MG63 (cell line): ENCODE results near the gene ACAA2. TPM values are rescaled to one million over a fixed set of nuclear protein-coding genes. Genes with fewer than 3 reads are reported as not detected.
A peak's percentile ranks its signal among the peaks of the same experiment; 100 is the strongest.
"Not testable (repeated sequence)": the region's sequence is repeated elsewhere in the genome, so short reads cannot be mapped to it uniquely, and the experiment has no call there.

ENCODE experiments used
- DNase-seq: peaks from one replicate; pipeline ENCODE4 v3.0.0-alpha.2; 2020
- H3K27me3 ChIP-seq: fragments of 250-450 bp; sonication (Bioruptor Pico); 2 replicates; pipeline ENCODE4 v1.5.1; 2020; ENCODE audit warnings: mild to moderate bottlenecking, moderate library complexity
- H3K36me3 ChIP-seq: fragments of 250-450 bp; sonication (Bioruptor Pico); 2 replicates; pipeline ENCODE4 v1.5.1; 2020; ENCODE audit warnings: mild to moderate bottlenecking, moderate library complexity
- H3K4me3 ChIP-seq: fragments of 250-450 bp; sonication (Bioruptor Pico); 2 replicates; pipeline ENCODE4 v1.5.1; 2020; ENCODE audit warnings: mild to moderate bottlenecking, moderate library complexity
- H3K9me3 ChIP-seq: fragments of 250-450 bp; sonication (Bioruptor Pico); 2 replicates; pipeline ENCODE4 v1.5.1; 2020; ENCODE audit warnings: mild to moderate bottlenecking, moderate library complexity
- total RNA-seq: library from RNA; depleted of rRNA; stranded (reverse); fragments of >200 nt; shearing (Covaris generic); gene quantifications from 2 replicates; pipeline ENCODE4 v1.2.3, GENCODE V29; 2014; ENCODE audit warnings: low replicate concordance

ACAA2 gene
- total RNA-seq, 1 experiment from 2014 or later = 109 TPM

DNA sequence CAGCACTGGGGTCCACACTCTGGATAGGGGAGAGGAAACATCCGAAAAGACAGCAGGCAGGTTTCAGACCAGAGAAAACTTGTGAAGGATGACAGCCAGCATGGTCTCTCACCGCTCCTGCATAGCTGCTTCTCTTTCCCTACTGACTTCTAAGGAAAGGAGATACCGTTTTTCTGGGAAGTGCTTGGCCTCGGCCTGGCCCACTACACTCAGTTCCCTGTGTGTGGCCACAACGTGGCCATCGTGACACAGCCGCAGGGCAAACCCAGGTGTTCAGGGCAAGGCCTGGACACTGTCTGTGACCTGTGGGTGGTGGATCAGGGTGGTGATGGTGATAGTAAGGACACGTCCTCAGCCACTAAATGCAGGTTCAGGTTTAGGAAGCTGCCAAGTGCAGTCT is 34.2 kb upstream of the ACAA2 start:
- Histone ChIP-seq H3K27me3 (no peaks in the 10 kb centered on the region), H3K4me3 (no peak overlapping the region), H3K9me3 (no peaks in the 10 kb centered on the region), H3K36me3 (no peaks in the 10 kb centered on the region)
- no peak for DNase-seq

DNA sequence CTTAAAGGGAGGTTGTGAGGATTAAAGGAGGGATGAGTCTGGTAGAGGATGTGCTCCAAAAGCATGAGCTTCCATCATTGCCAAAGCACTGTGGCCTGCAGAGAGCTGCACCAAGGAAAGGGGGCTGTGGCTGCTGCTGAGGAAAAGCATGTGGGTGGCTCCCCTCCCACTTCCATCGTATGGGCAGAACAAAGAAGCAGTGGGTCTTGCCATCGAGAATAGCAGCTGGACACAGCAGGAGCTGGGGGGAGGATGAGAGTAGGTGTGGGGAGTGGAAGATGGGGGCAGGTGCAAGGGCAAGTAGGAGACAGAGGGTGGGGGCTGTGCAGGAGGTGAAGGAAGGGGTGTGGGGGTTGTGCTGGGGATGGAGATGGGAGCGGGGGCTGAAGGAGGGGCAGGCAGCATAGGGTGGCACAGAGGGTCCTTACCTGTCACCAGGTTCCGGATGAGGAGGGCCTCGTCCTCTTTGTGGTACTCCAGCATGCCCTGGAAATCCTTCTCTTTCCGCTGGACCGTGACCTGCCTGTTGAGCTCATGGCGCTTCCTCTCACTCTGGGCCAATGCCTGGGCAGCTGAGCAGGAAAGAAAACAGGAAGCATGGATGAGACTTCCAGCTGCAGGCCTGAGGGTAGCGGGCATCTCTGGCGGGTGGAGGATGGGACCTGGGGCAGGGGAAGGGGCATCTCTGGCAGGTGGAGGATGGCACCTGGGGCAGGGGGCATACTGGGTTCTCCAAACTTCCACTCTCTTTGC is 33.6 kb upstream of the ACAA2 start:
- Histone ChIP-seq H3K27me3 (no peaks in the 10 kb centered on the region), H3K9me3 (no peaks in the 10 kb centered on the region), H3K4me3 (no peak overlapping the region), H3K36me3 (no peaks in the 10 kb centered on the region)
- no peak for DNase-seq

DNA sequence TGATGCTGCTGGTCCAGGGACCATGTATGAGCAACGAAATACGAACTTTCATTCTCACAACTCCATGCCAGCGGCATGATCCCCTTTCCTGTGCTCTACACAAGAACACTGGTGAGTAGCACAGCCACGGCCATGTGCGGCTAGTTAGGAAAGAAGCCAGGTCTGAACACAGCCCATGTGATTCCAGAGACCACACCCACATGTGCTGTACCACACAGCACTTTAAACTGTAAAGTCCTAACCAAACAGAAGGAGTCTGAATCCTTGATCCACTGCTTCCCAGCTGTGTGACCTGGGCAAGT is 33.0 kb upstream of the ACAA2 start:
- H3K4me3 ChIP-seq = no peak overlapping the region
- H3K9me3 ChIP-seq = no peaks in the 10 kb centered on the region
- peak; percentile 28 for DNase-seq
- no peaks in the 10 kb centered on the region for H3K27me3 ChIP-seq
- H3K36me3 ChIP-seq = no peaks in the 10 kb centered on the region

DNA sequence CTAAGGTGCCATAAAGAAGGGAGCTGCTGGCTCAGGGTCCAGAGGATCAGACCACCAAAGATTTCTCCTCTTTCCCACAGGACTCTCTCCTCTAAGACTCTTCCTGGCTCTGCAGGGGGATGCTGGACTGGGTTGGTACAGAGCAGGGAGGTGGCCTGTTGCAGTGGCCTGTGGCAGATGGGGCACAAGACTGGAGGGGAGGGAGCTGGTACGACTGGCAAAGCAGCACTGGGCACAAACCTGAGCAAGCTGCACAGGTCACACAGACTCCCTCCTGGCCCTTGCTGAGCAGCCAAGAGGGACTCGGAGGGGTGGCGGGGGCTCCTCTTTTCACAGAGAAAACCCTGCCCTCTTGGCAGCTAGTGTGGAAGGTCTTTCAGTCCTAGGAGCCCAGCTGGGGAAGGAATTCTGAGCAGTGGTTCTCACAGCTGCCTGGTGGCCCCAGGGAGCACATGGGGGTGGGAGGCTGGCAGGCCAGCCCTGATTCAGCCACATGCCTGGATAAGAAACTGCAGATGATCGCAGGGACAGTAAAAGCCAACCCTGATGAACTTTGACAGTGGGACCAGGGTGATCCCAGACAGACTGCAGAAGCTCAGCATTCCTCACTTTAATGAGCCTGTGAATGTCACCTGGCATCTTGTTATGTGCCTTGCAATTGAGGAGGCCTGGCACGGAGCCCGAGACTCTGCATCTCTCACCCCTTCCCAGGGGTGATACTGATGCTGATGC is 32.5 kb upstream of the ACAA2 start:
- H3K27me3 ChIP-seq = no peaks in the 10 kb centered on the region
- H3K4me3 ChIP-seq = no peak overlapping the region
- H3K36me3 ChIP-seq = no peaks in the 10 kb centered on the region
- H3K9me3 ChIP-seq = no peaks in the 10 kb centered on the region
- no peak for DNase-seq

DNA sequence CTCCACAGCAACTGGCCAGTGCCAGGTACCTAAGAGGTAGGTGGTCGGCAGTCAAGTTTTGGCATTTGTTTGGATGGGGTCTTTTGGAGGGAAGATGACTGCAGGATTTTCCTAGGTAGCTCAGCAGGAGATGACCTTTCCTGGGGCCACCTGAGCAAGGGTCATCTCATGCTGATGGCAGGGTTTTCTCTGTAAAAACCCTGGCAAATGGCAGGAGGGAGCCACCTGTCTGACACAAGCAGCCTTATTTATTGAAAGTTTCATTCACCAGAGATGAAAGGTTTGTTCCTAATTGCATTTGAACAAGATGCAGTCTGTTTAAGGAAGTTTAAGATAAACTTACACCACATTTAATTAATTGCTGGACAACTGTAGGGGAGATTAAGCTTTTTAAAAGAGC is 31.6 kb upstream of the ACAA2 start:
- no peak for DNase-seq
- Histone ChIP-seq H3K27me3 (no peaks in the 10 kb centered on the region), H3K9me3 (no peaks in the 10 kb centered on the region), H3K4me3 (no peak overlapping the region), H3K36me3 (no peaks in the 10 kb centered on the region)

DNA sequence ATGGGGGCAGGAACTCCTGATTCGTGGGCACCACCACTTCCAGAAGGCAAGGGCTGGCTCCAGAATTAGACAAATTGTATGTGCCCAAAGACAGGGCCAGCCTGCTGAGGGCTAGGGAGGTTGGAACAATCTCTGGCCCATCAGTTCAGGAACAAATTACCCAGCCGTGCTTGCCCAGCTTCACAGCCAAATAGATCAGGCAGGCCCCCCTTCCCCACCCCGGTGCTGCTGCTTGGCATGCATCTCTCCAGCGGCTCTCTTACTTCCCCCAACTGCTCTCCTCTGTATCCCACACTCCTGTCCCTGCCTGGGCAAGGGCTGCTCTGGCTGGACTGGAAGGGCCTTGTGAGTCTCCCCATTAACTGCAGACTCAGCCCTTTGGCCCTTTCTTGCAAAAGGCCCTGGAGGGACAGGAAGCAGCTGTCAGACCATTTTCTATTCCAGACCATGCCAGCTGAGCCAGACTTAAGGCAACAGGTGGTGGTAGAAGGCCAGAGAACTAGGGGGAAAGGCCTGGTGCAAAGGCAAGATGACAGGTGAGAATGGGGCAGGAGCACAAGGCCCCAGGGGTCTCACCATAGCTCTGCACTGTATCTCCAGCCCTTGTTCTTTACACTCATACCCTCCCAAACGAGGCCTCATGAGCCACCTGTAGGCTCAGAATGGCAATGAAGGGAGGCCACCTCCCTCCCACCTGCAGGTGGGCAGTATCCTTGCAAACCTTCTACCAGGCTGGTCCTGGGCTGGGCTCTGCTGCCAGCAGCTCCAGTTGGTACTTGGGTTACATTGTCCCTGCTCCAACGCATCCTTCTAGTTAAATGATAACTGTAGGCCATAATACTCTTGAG is 30.7 kb upstream of the ACAA2 start:
- Histone ChIP-seq H3K4me3 (no peak overlapping the region), H3K36me3 (no peaks in the 10 kb centered on the region), H3K9me3 (no peaks in the 10 kb centered on the region), H3K27me3 (no peaks in the 10 kb centered on the region)
- DNase-seq = no peak

DNA sequence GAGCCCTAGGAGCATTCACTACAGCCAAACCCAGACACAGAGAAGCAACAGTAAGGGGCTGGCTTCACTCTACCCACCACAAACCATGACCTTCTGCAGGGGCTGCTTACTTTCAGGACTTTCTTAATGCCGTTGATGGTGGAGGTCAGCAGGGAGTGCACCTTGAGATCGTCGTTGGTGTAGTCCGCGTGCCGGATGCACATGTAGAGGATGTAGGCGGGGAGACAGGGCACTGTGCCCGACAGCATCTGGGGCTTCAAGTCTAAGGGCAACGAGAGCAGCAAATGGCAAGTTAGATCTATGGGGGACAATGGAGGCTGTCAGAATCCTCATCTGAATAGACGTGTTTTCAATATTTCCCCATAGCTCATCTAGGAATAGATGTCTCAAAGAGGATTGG is 29.8 kb upstream of the ACAA2 start:
- Histone ChIP-seq H3K27me3 (no peaks in the 10 kb centered on the region), H3K9me3 (no peaks in the 10 kb centered on the region), H3K36me3 (no peaks in the 10 kb centered on the region), H3K4me3 (no peak overlapping the region)
- DNase-seq = no peak

DNA sequence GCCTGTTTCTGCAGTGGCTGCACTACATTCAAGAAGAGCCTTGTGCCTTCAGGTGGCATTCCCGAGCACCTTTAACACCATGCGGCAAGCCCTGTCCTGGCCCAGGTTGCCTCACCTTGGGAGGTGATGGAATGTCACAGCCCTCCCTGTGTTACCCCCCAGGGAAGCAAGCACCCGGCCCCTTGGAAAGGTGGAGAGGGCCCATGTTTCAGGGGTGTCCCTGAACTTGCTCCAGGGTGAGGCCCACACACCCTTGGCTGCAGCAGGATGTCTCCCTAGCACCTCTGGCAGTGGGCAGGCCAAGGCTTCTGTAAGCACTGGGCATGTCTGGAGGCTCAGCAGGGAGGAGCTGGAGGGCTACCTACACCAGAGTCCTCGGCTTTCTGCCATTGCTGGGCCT is 29.3 kb upstream of the ACAA2 start:
- no peaks in the 10 kb centered on the region for H3K27me3 ChIP-seq
- H3K36me3 ChIP-seq = no peaks in the 10 kb centered on the region
- H3K4me3 ChIP-seq = no peak overlapping the region
- DNase-seq = no peak
- no peaks in the 10 kb centered on the region for H3K9me3 ChIP-seq

DNA sequence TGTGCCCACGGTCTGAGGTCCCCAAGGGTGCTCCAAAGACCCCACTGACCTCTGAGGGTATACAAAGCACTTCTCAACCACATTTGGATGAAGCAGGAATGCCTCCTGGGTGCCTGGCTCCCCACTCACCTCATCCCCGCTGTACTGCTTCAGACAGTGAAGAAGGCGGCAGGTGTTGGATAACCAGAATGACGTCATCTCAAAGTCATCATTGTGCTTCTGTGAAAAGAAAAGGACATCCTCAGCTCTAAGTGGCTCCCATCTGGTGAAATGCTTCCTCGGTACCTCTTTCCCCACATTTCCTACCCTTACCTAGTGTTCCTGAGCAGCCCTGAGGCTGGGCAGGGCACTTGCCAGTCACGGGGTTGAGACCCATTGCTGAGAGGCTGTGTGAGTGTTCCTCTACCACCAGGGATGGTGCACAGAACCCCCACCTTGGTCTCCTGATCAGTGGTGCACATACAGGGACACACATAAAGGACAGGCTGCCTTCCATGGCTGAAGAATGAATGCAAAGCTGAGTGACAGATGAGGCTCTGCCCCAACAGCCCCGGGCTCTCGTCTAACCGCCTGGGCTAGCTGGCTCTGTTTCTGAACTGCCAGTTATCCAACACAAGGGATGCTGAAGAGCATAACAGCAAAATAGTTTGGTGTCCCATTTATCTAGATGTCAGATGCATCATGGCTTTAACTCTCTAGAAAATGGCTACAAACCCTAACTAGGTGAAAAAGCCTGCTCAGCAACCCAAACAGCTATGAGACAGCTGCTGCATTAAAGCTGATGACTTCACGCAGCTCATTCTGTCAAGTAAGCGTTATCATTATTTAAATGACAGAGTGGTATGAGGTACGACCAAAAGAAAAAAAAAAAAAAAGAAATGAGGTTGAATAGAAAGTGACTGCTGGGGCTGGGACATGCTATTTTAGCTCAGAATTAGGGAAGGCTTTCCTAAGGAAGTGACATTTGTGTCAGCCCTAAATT is 28.2 kb upstream of the ACAA2 start:
- Histone ChIP-seq H3K27me3 (no peaks in the 10 kb centered on the region), H3K4me3 (no peak overlapping the region), H3K9me3 (no peaks in the 10 kb centered on the region), H3K36me3 (no peaks in the 10 kb centered on the region)
- DNase-seq = no peak

DNA sequence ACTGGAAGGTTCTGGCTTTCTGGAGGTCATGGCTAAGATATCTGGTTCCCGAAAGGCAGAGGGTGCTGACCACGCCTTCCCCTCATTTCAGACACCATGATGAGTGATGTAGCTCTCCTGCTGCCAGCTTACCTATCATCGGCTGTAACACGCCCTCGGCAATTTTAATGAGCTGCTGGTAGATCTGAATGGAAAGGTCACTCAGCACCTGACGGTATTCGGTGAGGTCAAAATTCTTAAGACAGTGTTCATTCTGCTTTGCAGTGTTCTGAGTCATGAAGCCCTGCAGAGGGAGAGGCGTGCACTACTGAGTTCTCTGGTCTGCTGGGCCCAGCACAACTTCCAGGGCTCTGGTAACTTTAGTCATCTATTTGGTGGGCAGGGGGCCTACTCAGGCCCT is 25.7 kb upstream of the ACAA2 start:
- Histone ChIP-seq H3K4me3 (no peak overlapping the region), H3K9me3 (no peaks in the 10 kb centered on the region), H3K27me3 (no peaks in the 10 kb centered on the region), H3K36me3 (peaks cover 4% of the 10 kb centered on the region; the same call in 1 of the 2 replicates)
- DNase-seq = no peak

DNA sequence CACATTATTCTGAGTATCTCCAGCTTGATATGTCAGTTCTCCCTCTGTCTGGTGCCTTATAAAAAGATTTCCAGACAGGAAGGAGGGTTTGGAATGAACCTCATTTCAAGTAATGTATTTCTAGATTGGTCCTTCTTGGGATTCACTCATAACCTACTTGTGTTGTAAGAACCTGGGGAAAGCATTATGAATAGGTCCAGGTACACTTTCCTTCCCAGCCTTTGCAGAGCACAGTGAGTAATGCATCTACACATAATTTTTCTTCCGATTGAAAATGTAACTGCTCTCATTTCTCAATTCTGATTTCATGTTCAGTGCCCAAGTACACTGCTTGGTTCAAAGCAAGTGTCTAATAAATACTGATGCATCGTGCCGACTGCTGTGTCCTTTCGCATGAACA is 25.0 kb upstream of the ACAA2 start:
- no peak overlapping the region for H3K4me3 ChIP-seq
- no peak for DNase-seq
- H3K9me3 ChIP-seq = no peaks in the 10 kb centered on the region

DNA sequence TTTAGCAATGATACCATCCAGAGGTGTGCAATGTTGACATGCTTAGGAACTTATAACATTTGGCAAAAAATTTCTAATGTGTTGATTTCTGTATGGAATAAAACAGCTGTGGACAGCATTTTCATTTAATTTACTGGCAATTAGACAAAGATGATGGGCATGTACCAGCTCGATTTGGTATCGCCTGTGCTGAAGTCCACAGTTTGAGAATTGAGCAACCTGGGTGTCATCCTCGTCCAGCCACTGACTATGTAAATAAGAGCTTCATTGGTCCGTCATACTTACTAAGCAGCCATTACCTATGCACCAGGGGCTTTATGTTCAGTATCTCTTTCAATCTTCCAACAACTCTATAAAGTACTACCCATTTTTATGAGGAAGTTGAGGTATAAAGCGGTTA is 24.6 kb upstream of the ACAA2 start:
- no peak overlapping the region for H3K4me3 ChIP-seq
- no peak for DNase-seq
- H3K9me3 ChIP-seq = no peaks in the 10 kb centered on the region
- H3K36me3 ChIP-seq = peaks cover 4% of the 10 kb centered on the region; the same call in 1 of the 2 replicates
- H3K27me3 ChIP-seq = no peaks in the 10 kb centered on the region

More for the DNA sequence above, 25.0 kb upstream of the ACAA2 start:
- peaks cover 4% of the 10 kb centered on the region; the same call in 1 of the 2 replicates for H3K36me3 ChIP-seq
- no peaks in the 10 kb centered on the region for H3K27me3 ChIP-seq

DNA sequence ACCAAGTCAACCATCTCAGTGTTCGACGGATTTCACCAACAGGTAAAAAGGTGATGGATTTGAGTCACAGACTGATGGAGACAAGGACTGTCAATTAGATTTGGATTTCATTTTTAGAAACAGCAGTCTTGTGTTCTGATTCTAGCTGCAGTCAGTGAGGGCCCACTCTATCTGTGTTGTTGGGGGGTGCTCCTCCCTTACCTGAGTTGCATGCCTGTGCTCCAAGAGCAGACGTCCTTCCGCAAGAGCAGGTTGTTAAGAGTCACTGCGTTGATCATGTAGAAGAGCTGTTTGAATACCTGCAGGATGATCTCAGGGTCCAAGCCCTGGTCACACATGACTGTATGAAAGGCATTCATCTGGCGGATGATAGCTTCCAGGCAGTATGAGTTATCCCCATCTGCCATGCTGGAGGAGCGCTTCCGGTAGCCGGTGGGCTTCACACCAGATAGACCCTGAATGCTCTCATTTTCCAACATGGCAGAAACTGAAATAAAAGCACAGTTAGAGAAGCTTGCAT is 24.0 kb upstream of the ACAA2 start:
- not testable (repeated sequence) for H3K4me3 ChIP-seq, DNase-seq, H3K9me3 ChIP-seq, H3K36me3 ChIP-seq, H3K27me3 ChIP-seq

DNA sequence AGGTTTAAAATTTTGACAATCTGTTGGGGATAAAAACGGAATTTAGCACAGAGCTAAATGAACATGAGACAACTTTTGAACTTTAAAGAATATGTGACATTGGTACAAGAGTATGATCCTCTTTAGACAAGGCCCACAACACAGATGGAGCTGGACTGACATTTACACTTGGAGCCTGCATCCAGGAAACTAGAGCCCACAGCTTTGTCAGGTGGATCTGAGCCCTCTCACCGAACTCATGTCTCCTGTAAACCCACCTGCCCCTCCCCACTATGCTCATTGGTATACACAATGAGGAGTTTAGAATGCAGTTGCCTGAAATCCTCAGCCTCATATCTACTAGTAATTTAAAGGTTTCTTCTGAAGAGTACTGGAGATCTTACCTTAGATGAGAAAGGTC is 22.1 kb upstream of the ACAA2 start:
- DNase-seq = no peak
- no peak overlapping the region for H3K4me3 ChIP-seq
- no peaks in the 10 kb centered on the region for H3K9me3 ChIP-seq
- peaks cover 4% of the 10 kb centered on the region; the same call in 1 of the 2 replicates for H3K36me3 ChIP-seq
- H3K27me3 ChIP-seq = no peaks in the 10 kb centered on the region

DNA sequence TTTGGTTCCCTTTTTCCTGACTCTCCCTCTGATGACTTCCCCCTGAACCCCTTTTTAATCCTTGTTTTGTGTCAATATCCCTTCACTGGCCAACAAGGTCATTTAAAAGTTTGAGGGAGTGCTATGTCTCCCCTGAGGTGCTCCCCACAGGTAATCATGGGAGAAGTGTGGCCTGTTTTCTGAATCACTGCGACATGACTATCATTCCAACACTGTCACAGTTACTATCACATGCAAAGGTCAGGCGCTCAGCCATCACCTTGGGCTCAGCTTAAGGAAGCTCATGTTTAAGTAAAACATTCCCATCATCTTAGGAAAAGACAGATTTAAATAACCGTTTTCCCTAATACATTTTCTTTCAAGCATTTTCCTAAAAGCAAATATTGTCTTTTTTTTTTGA is 20.9 kb upstream of the ACAA2 start:
- Histone ChIP-seq H3K9me3 (0 out of 2 replicates have a peak, but pooled peaks cover 2% of the 10 kb centered on the region), H3K36me3 (peaks cover 4% of the 10 kb centered on the region; the same call in 1 of the 2 replicates), H3K27me3 (no peaks in the 10 kb centered on the region), H3K4me3 (no peak overlapping the region)
- DNase-seq = no peak

DNA sequence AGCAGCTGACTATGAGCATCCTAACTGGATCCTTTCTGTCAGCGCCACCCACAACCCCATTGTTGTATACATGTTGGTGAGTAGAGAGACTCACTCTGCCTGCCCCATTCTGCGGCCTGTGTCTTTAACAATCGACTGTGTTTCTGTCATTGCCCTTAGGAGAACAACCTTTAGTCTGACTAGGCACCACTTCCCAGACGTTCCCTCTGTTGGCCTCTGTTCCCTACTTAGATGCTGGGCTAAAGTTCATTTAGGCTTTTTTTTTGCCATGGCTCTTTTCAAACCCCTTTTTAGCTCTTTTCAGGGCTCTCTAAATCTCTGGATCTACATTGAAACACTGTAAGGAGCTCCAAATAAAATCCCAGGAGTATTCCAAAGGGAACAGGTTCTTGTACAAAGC is 20.5 kb upstream of the ACAA2 start:
- Histone ChIP-seq H3K36me3 (peaks cover 4% of the 10 kb centered on the region; the same call in 1 of the 2 replicates), H3K27me3 (no peaks in the 10 kb centered on the region), H3K9me3 (0 out of 2 replicates have a peak, but pooled peaks cover 2% of the 10 kb centered on the region), H3K4me3 (no peak overlapping the region)
- DNase-seq = no peak
